ENCODE data around the gene MACF1. TPM values are rescaled to one million over a fixed set of nuclear protein-coding genes. Genes with fewer than 3 reads are reported as not detected.
A peak's percentile ranks its signal among the peaks of the same experiment; 100 is the strongest.

The MACF1 gene
- total and polyA plus RNA-seq, 8 donors = 49.8 to 161 (median 89.1) TPM

GRCh38 chr1:39295901-39296300 is 91.4 kb downstream of the MACF1 start:
- Histone ChIP-seq H3K9me3 (no peaks in the 10 kb centered on the region), H3K4me3 (no peak overlapping the region), H3K27me3 (no peaks in the 10 kb centered on the region), H3K4me1 (peaks cover 0 to 21% (median 13%) of the 10 kb centered on the region in 3 donors), H3K36me3 (peaks cover 0 to 55% (median 15%) of the 10 kb centered on the region in 3 donors), H3K27ac (no peak overlapping the region)
- FAIRE-seq (no peak), ATAC-seq (no peak), DNase-seq (no peak)
- WGBS, 2 donors = 98 to 100% methylated on average over 2 of the region's 2 CpGs
- intact Hi-C loops (cut with DNase I) = no loop called here
- no peak for TF ChIP-seq CTCF (IDR thresholded peaks at IDR 0.05)

DNA sequence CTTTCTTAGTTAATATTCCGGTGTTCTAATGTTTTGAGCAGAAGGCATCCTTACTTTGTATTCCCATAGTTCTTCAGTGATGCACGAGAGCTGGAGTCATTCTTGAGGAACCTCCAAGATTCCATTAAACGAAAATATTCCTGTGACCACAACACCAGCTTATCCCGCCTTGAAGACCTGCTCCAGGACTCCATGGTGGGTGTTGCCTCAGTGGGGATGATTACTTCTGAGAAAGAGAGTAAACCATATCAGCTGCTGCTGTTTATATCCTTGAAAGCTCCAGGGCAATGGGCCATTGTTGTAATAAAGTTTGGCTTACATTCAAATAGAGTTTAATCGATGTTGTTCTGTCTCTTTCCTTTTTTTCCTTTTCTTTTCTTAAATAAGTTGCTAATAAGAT is 93.1 kb downstream of the MACF1 start:
- H3K36me3 ChIP-seq = peaks cover 0 to 59% (median 15%) of the 10 kb centered on the region in 3 donors
- intact Hi-C loops (cut with DNase I) = no loop called here
- FAIRE-seq = no peak
- no peak overlapping the region for H3K27ac ChIP-seq
- 33 to 34% methylated on average over 5 of the region's 5 CpGs for WGBS, 2 donors
- ATAC-seq = peak; percentile 42 to 74 (median 50)
- H3K27me3 ChIP-seq = no peaks in the 10 kb centered on the region
- TF ChIP-seq CTCF (IDR thresholded peaks at IDR 0.05) = no peak
- DNase-seq = peak in 1 of 6 donors; percentile 12
- H3K4me3 ChIP-seq = no peak overlapping the region
- H3K9me3 ChIP-seq = no peaks in the 10 kb centered on the region
- peaks cover 0 to 21% (median 10%) of the 10 kb centered on the region in 3 donors for H3K4me1 ChIP-seq

- Histone ChIP-seq H3K9me3 (no peaks in the 10 kb centered on the region), H3K36me3 (peaks cover 0 to 37% (median 12%) of the 10 kb centered on the region in 3 donors), H3K4me1 (peaks cover 0 to 10% (median 5%) of the 10 kb centered on the region in 3 donors), H3K27me3 (no peaks in the 10 kb centered on the region), H3K4me3 (no peak overlapping the region), H3K27ac (no peak overlapping the region)
- DNase-seq = no peak
- intact Hi-C loops (cut with DNase I) = no loop called here
- no peak for FAIRE-seq
- no peak for TF ChIP-seq CTCF (IDR thresholded peaks at IDR 0.05)
- ATAC-seq = no peak
- WGBS, 2 donors = 91 to 95% methylated on average over 5 of the region's 5 CpGs
Observed at GRCh38 chr1:39301606-39302005, 97.1 kb downstream of the MACF1 start.

DNA sequence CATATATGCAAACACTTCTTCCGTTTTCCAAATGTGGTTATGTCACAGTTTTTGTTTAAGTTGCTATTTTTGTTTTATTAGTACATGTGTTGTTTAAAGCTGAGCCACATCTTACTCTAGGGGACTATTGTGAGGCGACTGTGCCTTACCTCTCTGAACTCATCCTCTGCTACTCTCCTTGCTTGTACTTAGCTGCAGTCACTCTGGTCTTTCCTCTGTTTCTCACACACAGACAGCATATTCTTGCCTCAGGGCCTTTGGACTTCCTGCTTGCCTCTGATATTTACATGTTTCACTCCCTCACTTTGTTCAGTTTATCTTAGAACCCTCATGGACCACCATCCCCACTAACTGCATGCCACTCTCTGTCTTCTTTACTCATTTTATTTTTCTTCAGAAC is 101.1 kb downstream of the MACF1 start:
- Histone ChIP-seq H3K36me3 (peaks cover 0 to 39% (median 17%) of the 10 kb centered on the region in 3 donors), H3K27me3 (no peaks in the 10 kb centered on the region), H3K4me1 (peaks cover 0 to 7% (median 0%) of the 10 kb centered on the region in 3 donors), H3K4me3 (no peak overlapping the region), H3K27ac (no peak overlapping the region), H3K9me3 (no peaks in the 10 kb centered on the region)
- peak in 1 of 4 donors; percentile 23 for ATAC-seq
- FAIRE-seq = no peak
- no peak for TF ChIP-seq CTCF (IDR thresholded peaks at IDR 0.05)
- 55 to 57% methylated on average over 2 of the region's 2 CpGs for WGBS, 2 donors
- intact Hi-C loops (cut with DNase I) = no loop called here
- no peak for DNase-seq

GRCh38 chr1:39310015-39310414 is 105.5 kb downstream of the MACF1 start:
- H3K9me3 ChIP-seq = no peaks in the 10 kb centered on the region
- H3K4me1 ChIP-seq = peaks cover 0 to 5% (median 0%) of the 10 kb centered on the region in 3 donors
- ATAC-seq (no peak), FAIRE-seq (no peak), DNase-seq (no peak)
- H3K27me3 ChIP-seq = no peaks in the 10 kb centered on the region
- no peak for TF ChIP-seq CTCF (IDR thresholded peaks at IDR 0.05)
- WGBS, 2 donors = 93 to 94% methylated on average over 6 of the region's 6 CpGs
- H3K36me3 ChIP-seq = peaks cover 0 to 19% (median 12%) of the 10 kb centered on the region in 3 donors
- intact Hi-C loops (cut with DNase I) = no loop called here
- no peak overlapping the region for H3K4me3 ChIP-seq
- no peak overlapping the region for H3K27ac ChIP-seq

Data from pancreas (tissue), 10 donors.